Vagina (tissue), 2 donors: Measurements from ENCODE around the gene ABCA3. TPM values are rescaled to one million over a fixed set of nuclear protein-coding genes. Genes with fewer than 3 reads are reported as not detected.

Experiments
- DNase-seq, 2 donors: peaks; one replicate each; pipeline ENCODE4 v3.0.0-alpha.2; 2017; ENCODE audit errors: extremely low spot score in 2 of 2
- H3K27ac ChIP-seq: fragments of 200-600 bp; sonication (generic); one replicate; pipeline ENCODE4 v1.5.1; 2019
- H3K27me3 ChIP-seq: fragments of 200-600 bp; sonication (generic); one replicate; pipeline ENCODE4 v1.5.1; 2019
- H3K36me3 ChIP-seq, 2 donors: fragments of 200-600 bp; sonication (generic); one replicate each; pipeline ENCODE4 v1.5.1; 2017 to 2019
- H3K4me1 ChIP-seq: fragments of 200-600 bp; sonication (generic); one replicate; pipeline ENCODE4 v1.5.1; 2019
- H3K4me3 ChIP-seq, 2 donors: fragments of 200-600 bp; sonication (generic); 1 replicate in 1 of 2; 2 replicates in 1 of 2; pipeline ENCODE4 v1.5.1; 2016 to 2019
- H3K9me3 ChIP-seq: fragments of 200-600 bp; sonication (generic); one replicate; pipeline ENCODE4 v1.5.1; 2019
- CTCF ChIP-seq, 3 experiments: fragments of 450-650 bp in 2 of 3; fragments of 200-600 bp in 1 of 3; sonication (generic) in 1 of 3; IDR thresholded peaks; one replicate each; pipeline ENCODE4 v1.5.1; 2017 to 2019; ENCODE audit warnings: antibody characterized with exemption in 3 of 3, mild to moderate bottlenecking in 2 of 3, moderate library complexity in 2 of 3
- POLR2A ChIP-seq, 2 donors: fragments of 450-650 bp; IDR thresholded peaks; one replicate each; pipeline ENCODE4 v1.6.1; 2017; ENCODE audit warnings: antibody characterized with exemption in 2 of 2, mild to moderate bottlenecking in 2 of 2, moderate library complexity in 2 of 2
- POLR2AphosphoS5 ChIP-seq, 2 donors: sonication (generic); formaldehyde crosslinking; IDR thresholded peaks; one replicate each; pipeline ENCODE4 v1.9.0; 2017; ENCODE audit warnings: antibody characterized with exemption in 2 of 2, mild to moderate bottlenecking in 2 of 2, low read depth in 1 of 2; ENCODE audit not compliant: insufficient read depth in 1 of 2
- intact Hi-C: fragments of 100-400 bp; cut with DNase I; formaldehyde crosslinking; loops from one replicate; pipeline ENCODE4 v1.15.1; 2023
- total RNA-seq: library from RNA; depleted of rRNA; stranded (reverse); fragments of >200 nt; gene quantifications from one replicate; pipeline ENCODE4 v1.2.3, GENCODE V29; 2016

The ABCA3 gene
- total RNA-seq, 1 donor from 2014 or later = 5.4 TPM

DNA sequence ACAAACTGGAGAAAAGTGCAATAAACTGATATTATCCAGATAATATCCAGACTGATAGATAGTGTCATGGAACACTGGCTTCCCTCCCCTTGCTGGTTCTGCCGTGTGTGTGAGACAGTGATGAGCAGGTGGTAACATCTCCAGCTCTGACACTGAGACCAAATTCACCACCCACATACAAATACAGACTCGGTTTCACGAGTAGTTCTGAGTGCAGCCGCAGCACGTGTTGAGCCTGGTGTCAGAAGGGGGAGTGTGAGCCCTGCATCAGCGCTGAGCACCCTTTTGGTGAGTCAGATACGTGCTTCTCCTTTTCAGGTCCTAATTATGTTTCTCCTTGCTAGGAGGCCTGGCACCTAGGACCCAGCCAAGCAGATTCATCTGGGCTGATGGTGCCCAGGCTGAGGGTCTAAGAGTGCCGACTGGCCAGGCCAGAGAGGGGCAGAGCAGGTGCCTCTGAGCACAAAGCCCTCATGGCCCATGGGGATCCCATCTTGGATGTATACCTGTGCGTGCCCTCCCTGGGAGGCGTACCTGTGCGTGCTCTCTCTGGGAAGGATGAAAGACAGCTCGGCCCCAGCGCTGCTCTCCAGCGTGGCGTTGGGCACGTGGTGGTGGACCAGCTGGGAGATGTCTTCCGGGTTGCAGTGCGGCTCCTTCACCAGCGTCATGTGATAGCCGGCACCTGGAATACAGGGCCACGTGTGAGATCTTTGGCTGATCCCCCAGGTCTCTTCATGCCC is 45.3 kb downstream of the ABCA3 start:
- H3K27me3 ChIP-seq = no peaks in the 10 kb centered on the region
- no peak overlapping the region for H3K4me3 ChIP-seq
- intact Hi-C loops = no loop called here
- no peaks in the 10 kb centered on the region for H3K36me3 ChIP-seq
- H3K27ac ChIP-seq = no peak overlapping the region
- no peaks in the 10 kb centered on the region for H3K4me1 ChIP-seq
- TF ChIP-seq POLR2A (IDR thresholded peaks at IDR 0.05) (no peak), CTCF (IDR thresholded peaks at IDR 0.05) (no peak), POLR2AphosphoS5 (IDR thresholded peaks at IDR 0.05; ENCODE audit: insufficient read depth in 1 of 2, low read depth in 1 of 2) (no peak)
- no peaks in the 10 kb centered on the region for H3K9me3 ChIP-seq
- no peak for DNase-seq

DNA sequence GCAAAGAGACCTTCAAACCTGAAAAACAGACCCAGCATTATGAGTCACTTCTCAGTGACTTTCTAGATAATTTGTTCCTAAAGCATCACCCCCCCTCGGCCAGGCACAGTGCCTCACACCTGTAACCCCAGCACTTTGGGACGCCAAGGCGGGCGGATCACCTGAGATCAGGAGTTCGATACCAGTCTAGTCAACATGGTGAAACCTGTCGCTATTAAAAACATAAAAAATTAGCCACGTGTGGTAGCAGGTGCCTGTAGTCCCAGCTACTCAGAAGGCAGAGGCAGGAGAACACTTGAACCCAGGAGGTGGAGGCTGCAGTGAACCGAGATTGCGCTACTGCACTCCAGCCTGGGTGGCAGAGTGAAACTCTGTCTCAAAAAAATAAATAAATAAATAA is 48.3 kb downstream of the ABCA3 start:
- TF ChIP-seq POLR2AphosphoS5 (IDR thresholded peaks at IDR 0.05; ENCODE audit: insufficient read depth in 1 of 2, low read depth in 1 of 2) (no peak), CTCF (IDR thresholded peaks at IDR 0.05) (no peak), POLR2A (IDR thresholded peaks at IDR 0.05) (no peak)
- Histone ChIP-seq H3K4me3 (no peak overlapping the region), H3K9me3 (no peaks in the 10 kb centered on the region), H3K27me3 (no peaks in the 10 kb centered on the region), H3K4me1 (no peaks in the 10 kb centered on the region), H3K27ac (no peak overlapping the region), H3K36me3 (no peaks in the 10 kb centered on the region)
- DNase-seq = no peak
- intact Hi-C loops = no loop called here

DNA sequence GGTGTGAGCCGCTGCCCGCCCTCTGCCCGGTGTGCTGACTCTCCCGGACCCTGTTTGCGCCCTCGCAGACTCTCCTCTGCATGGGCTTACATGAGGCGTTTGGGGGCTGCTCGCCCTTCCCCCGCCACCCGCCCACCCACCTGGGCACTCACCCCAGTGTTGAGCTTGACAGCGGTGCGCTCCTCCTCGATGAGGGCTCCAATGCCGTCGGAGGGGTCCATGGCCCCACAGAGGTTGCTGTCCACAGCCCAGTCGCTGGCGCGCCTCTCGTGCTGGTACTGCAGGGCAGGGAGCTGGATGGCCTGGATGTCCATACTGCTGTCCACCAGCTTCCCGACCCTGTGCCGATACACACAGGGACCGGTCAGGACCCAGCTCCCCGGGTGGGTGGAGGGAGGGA is 51.2 kb downstream of the ABCA3 start:
- Histone ChIP-seq H3K36me3 (no peaks in the 10 kb centered on the region), H3K4me3 (no peak overlapping the region), H3K27ac (no peak overlapping the region), H3K27me3 (no peaks in the 10 kb centered on the region), H3K9me3 (no peaks in the 10 kb centered on the region), H3K4me1 (no peaks in the 10 kb centered on the region)
- TF ChIP-seq POLR2A (IDR thresholded peaks at IDR 0.05) = no peak
- no peak for TF ChIP-seq POLR2AphosphoS5 (IDR thresholded peaks at IDR 0.05; ENCODE audit: insufficient read depth in 1 of 2, low read depth in 1 of 2)
- TF ChIP-seq CTCF (IDR thresholded peaks at IDR 0.05) = no peak
- DNase-seq = no peak
- intact Hi-C loops = no loop called here

DNA sequence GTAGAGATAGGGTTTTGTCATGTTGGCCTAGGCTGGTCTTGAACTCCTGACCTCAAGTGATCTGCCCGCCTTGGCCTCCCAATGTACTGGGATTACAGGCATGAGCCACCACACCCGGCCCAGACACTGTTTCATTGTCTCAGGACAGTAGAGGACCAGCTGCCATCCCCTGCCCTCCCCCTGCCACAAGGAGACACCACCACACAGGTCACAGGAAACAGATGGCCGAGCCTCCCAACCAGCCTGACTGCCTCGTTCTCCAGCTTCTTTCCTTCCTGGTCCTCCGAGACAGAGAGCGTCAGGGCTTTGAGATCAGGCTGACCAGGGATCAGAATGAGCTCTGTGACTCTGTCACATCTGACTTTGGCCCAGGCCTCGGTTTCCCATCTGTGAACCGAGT is 51.8 kb downstream of the ABCA3 start:
- no peaks in the 10 kb centered on the region for H3K36me3 ChIP-seq
- DNase-seq = no peak
- no peaks in the 10 kb centered on the region for H3K4me1 ChIP-seq
- intact Hi-C loops = no loop called here
- no peak overlapping the region for H3K27ac ChIP-seq
- no peaks in the 10 kb centered on the region for H3K9me3 ChIP-seq
- TF ChIP-seq POLR2AphosphoS5 (IDR thresholded peaks at IDR 0.05; ENCODE audit: insufficient read depth in 1 of 2, low read depth in 1 of 2) = no peak
- TF ChIP-seq POLR2A (IDR thresholded peaks at IDR 0.05) = no peak
- no peak for TF ChIP-seq CTCF (IDR thresholded peaks at IDR 0.05)
- no peak overlapping the region for H3K4me3 ChIP-seq
- H3K27me3 ChIP-seq = no peaks in the 10 kb centered on the region

GRCh38 chr16:2287916-2288547 is 52.5 kb downstream of the ABCA3 start:
- intact Hi-C loops = no loop called here
- H3K36me3 ChIP-seq = no peaks in the 10 kb centered on the region

More at GRCh38 chr16:2287916-2288547, 52.5 kb downstream of the ABCA3 start:
- Histone ChIP-seq H3K9me3 (no peaks in the 10 kb centered on the region), H3K27ac (no peak overlapping the region), H3K27me3 (no peaks in the 10 kb centered on the region), H3K4me1 (no peaks in the 10 kb centered on the region), H3K4me3 (no peak overlapping the region)
- no peak for DNase-seq
- TF ChIP-seq CTCF (IDR thresholded peaks at IDR 0.05) (no peak), POLR2AphosphoS5 (IDR thresholded peaks at IDR 0.05; ENCODE audit: insufficient read depth in 1 of 2, low read depth in 1 of 2) (no peak)
